NCI-H146 treated with DMSO at 0.1 percent for 48 hours (cell line): ENCODE measurements around the gene KLF12.

Experiments
- DNase-seq: peaks from one replicate; lab custom pipeline; 2025; ENCODE audit not compliant: unreplicated experiment; lab: John Stamatoyannopoulos, UW

KLF12 gene

GRCh38 chr13:74135326-74136083 is 1.3 kb upstream of the KLF12 start:
- DNase-seq: peak; percentile 83

- peak; percentile 61 for DNase-seq
Measured at GRCh38 chr13:74134777-74135325, 647 bp upstream of the KLF12 start.

GRCh38 chr13:74133657-74134201 is 475 bp downstream of the KLF12 start:
- DNase-seq: peak; percentile 79

- DNase-seq: peak; percentile 46
Measured at GRCh38 chr13:74132776-74133656, 1.2 kb downstream of the KLF12 start.

GRCh38 chr13:74132152-74132775 is 1.9 kb downstream of the KLF12 start:
- DNase-seq: no peak

GRCh38 chr13:74131227-74131626 is 3.0 kb downstream of the KLF12 start:
- no peak for DNase-seq

GRCh38 chr13:74129500-74130191 is 4.6 kb downstream of the KLF12 start:
- DNase-seq: no peak

GRCh38 chr13:74128156-74128767 is 5.9 kb downstream of the KLF12 start:
- no peak for DNase-seq

- DNase-seq: no peak
Measured at GRCh38 chr13:74118328-74118727, 15.9 kb downstream of the KLF12 start.

GRCh38 chr13:74117207-74117705 is 16.9 kb downstream of the KLF12 start:
- DNase-seq: no peak

- no peak for DNase-seq
Measured at GRCh38 chr13:74115133-74115532, 19.1 kb downstream of the KLF12 start.

GRCh38 chr13:74114641-74115040 is 19.6 kb downstream of the KLF12 start:
- no peak for DNase-seq

- no peak for DNase-seq
Measured at GRCh38 chr13:74114202-74114601, 20.0 kb downstream of the KLF12 start.

- no peak for DNase-seq
Measured at GRCh38 chr13:74111901-74112824, 22.0 kb downstream of the KLF12 start.

GRCh38 chr13:74111399-74111798 is 22.8 kb downstream of the KLF12 start:
- DNase-seq: no peak

- no peak for DNase-seq
Measured at GRCh38 chr13:74110053-74110452, 24.2 kb downstream of the KLF12 start.

- DNase-seq: no peak
Measured at GRCh38 chr13:74107598-74107997, 26.6 kb downstream of the KLF12 start.

GRCh38 chr13:74105871-74106270 is 28.3 kb downstream of the KLF12 start:
- DNase-seq: no peak
